Calu3 (cell line): ENCODE results near the gene FKBP3. TPM values are rescaled to one million over a fixed set of nuclear protein-coding genes. Genes with fewer than 3 reads are reported as not detected.
"Not testable (repeated sequence)": the region's sequence is repeated elsewhere in the genome, so short reads cannot be mapped to it uniquely, and the experiment has no call there.

Source experiments
- BruUV-seq: library from RNA; stranded (reverse); fragments of 400-500 nt; replicated peaks from 2 replicates; lab custom pipeline; 2021; lab: Mats Ljungman, UMichigan
- CTCF ChIA-PET: fragments of 300-600 bp; sonication (Branson Sonifier 250); formaldehyde crosslinking; loops from one replicate; lab custom pipeline; 2022; ENCODE audit warnings: antibody characterized with exemption; lab: Charles Lee
- DNase-seq: peaks from one replicate; pipeline ENCODE4 v3.0.0; 2022
- H3K27ac Mint-ChIP-seq: one replicate; pipeline ENCODE4 v1.8.0; 2022; ENCODE audit warnings: mixed read lengths; ENCODE audit not compliant: unreplicated experiment
- H3K27me3 Mint-ChIP-seq: one replicate; pipeline ENCODE4 v1.8.0; 2022; ENCODE audit warnings: mixed read lengths; ENCODE audit not compliant: unreplicated experiment
- H3K36me3 Mint-ChIP-seq: one replicate; pipeline ENCODE4 v1.8.0; 2022; ENCODE audit warnings: mild to moderate bottlenecking, moderate library complexity, mixed read lengths; ENCODE audit not compliant: insufficient read depth, unreplicated experiment
- H3K4me1 Mint-ChIP-seq: one replicate; pipeline ENCODE4 v1.8.0; 2022; ENCODE audit warnings: mild to moderate bottlenecking, low read depth, mixed read lengths; ENCODE audit not compliant: unreplicated experiment
- H3K4me3 Mint-ChIP-seq: one replicate; pipeline ENCODE4 v1.8.0; 2022; ENCODE audit warnings: mild to moderate bottlenecking, low read depth, moderate library complexity, mixed read lengths; ENCODE audit not compliant: unreplicated experiment
- H3K9me3 Mint-ChIP-seq: one replicate; pipeline ENCODE4 v1.8.0; 2022; ENCODE audit warnings: low read depth, mixed read lengths; ENCODE audit not compliant: unreplicated experiment
- CTCF ChIP-seq: fragments of 200-600 bp; IDR thresholded peaks from one replicate; pipeline ENCODE4 v1.8.0; 2022; ENCODE audit warnings: antibody characterized with exemption; ENCODE audit not compliant: unreplicated experiment
- intact Hi-C: fragments of 100-400 bp; cut with micrococcal nuclease; formaldehyde crosslinking; loops from one replicate; pipeline ENCODE4 v1.10.0; 2022; ENCODE audit not compliant: unreplicated experiment
- total RNA-seq: library from RNA; stranded (reverse); gene quantifications from 2 replicates; pipeline ENCODE4 v1.2.3, GENCODE V29; 2022

Gene FKBP3
- total RNA-seq, 1 experiment from 2014 or later: 72.8 TPM

GRCh38 chr14:45082420-45082819, 51.9 kb downstream of the FKBP3 start:
- peaks cover 25% of the 10 kb centered on the region for H3K4me1 Mint-ChIP-seq
- no peaks in the 10 kb centered on the region for H3K27me3 Mint-ChIP-seq
- no peak for DNase-seq
- intact Hi-C loops: loop anchor here (10.0 kb wide), 1 partner anchor 168 kb away; no protein-coding TSS in a partner anchor
- H3K36me3 Mint-ChIP-seq: peaks cover 18% of the 10 kb centered on the region
- no TSS peak for BruUV-seq
- TF ChIP-seq CTCF: no peak
- H3K9me3 Mint-ChIP-seq: no peaks in the 10 kb centered on the region
- CTCF ChIA-PET: no interaction called here
- no peak overlapping the region for H3K4me3 Mint-ChIP-seq
- H3K27ac Mint-ChIP-seq: no peak overlapping the region

GRCh38 chr14:45081096-45081495, 53.2 kb downstream of the FKBP3 start:
- H3K4me1 Mint-ChIP-seq: peaks cover 19% of the 10 kb centered on the region
- peaks cover 18% of the 10 kb centered on the region for H3K36me3 Mint-ChIP-seq
- DNase-seq, BruUV-seq, H3K4me3 Mint-ChIP-seq, H3K27me3 Mint-ChIP-seq, H3K9me3 Mint-ChIP-seq, H3K27ac Mint-ChIP-seq: not testable (repeated sequence)
- intact Hi-C loops: loop anchor here (10.0 kb wide), 1 partner anchor 166 kb away; no protein-coding TSS in a partner anchor
- CTCF ChIA-PET: interaction anchor here (0.6 kb wide), 1 partner anchor 46 kb away, joined by 5 read pairs; no protein-coding TSS in a partner anchor

GRCh38 chr14:45080416-45080968, 53.8 kb downstream of the FKBP3 start:
- CTCF ChIA-PET, H3K9me3 Mint-ChIP-seq, BruUV-seq, H3K27ac Mint-ChIP-seq, H3K27me3 Mint-ChIP-seq, DNase-seq, H3K4me3 Mint-ChIP-seq: not testable (repeated sequence)
- H3K36me3 Mint-ChIP-seq: peaks cover 18% of the 10 kb centered on the region
- peaks cover 17% of the 10 kb centered on the region for H3K4me1 Mint-ChIP-seq
- intact Hi-C loops: loop anchor here (10.0 kb wide), 1 partner anchor 166 kb away; no protein-coding TSS in a partner anchor

GRCh38 chr14:45078323-45078722, 56.0 kb downstream of the FKBP3 start:
- DNase-seq: no peak
- Mint-ChIP-seq H3K4me3 (no peak overlapping the region), H3K4me1 (peaks cover 13% of the 10 kb centered on the region), H3K9me3 (no peaks in the 10 kb centered on the region), H3K27me3 (no peaks in the 10 kb centered on the region), H3K36me3 (no peaks in the 10 kb centered on the region), H3K27ac (no peak overlapping the region)
- intact Hi-C loops: no loop called here
- CTCF ChIA-PET: no interaction called here
- no TSS peak for BruUV-seq
- no peak for TF ChIP-seq CTCF

GRCh38 chr14:45073231-45073879, 60.9 kb downstream of the FKBP3 start:
- BruUV-seq: no TSS peak
- Mint-ChIP-seq H3K36me3 (no peaks in the 10 kb centered on the region), H3K4me1 (no peaks in the 10 kb centered on the region)

More at GRCh38 chr14:45073231-45073879, 60.9 kb downstream of the FKBP3 start:
- no peak for DNase-seq
- CTCF ChIA-PET: no interaction called here
- no peaks in the 10 kb centered on the region for H3K9me3 Mint-ChIP-seq
- no peak overlapping the region for H3K27ac Mint-ChIP-seq
- no peaks in the 10 kb centered on the region for H3K27me3 Mint-ChIP-seq
- TF ChIP-seq CTCF: no peak
- intact Hi-C loops: no loop called here
- H3K4me3 Mint-ChIP-seq: no peak overlapping the region
